ENCODE data around the gene LRRC18.

GRCh38 chr10:48965460-48965859 is 25.8 kb upstream of the LRRC18 start:
- TF ChIP-seq CTCF (conservative IDR thresholded peaks at IDR 0.05) (no peak), EZH2 (IDR thresholded peaks at IDR 0.05; ENCODE audit: low read depth) (no peak)
